Measurements from ENCODE around the gene FHOD3. TPM values are rescaled to one million over a fixed set of nuclear protein-coding genes. Genes with fewer than 3 reads are reported as not detected.
A peak's percentile ranks its signal among the peaks of the same experiment; 100 is the strongest.

The FHOD3 gene
- total RNA-seq, 1 donor from 2014 or later: 8.9 TPM

DNA sequence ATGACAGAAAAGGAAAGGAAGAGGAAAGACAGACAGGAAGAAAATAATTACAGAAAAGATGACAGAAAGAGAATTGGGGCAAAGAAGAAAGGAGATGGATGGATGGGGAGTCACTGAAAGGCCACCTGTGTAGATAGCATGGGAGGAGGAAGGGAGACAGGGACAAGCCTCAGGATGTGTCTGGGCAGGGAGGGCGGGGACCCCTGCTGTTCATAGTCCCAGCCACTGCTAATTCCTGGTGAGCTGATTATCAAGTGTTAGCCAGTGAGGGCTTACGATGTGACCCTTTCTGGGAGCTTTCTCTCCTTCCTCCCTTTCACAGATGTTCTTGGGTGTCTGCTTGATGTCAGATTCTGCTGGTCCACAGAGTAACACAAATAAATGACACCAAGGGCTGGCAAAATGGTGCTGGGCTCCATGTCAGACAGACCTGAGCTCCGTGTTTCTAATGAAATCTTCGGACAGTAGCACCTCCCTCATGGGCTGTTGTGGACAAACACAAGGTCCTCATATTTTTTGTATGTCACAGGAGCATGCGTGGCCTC, 13.6 kb downstream of the FHOD3 start:
- Mint-ChIP-seq H3K27ac (ENCODE audit: unreplicated experiment) (no peak overlapping the region), H3K4me1 (ENCODE audit: low read depth) (peaks cover 45% of the 10 kb centered on the region), H3K4me3 (ENCODE audit: unreplicated experiment) (no peak overlapping the region), H3K9me3 (ENCODE audit: low read depth) (no peaks in the 10 kb centered on the region), H3K36me3 (ENCODE audit: low read depth) (peaks cover 3% of the 10 kb centered on the region), H3K27me3 (ENCODE audit: low read depth) (peaks cover 3% of the 10 kb centered on the region)
- DNase-seq (ENCODE audit: low spot score): no peak
- TF ChIP-seq, protein P1, sequence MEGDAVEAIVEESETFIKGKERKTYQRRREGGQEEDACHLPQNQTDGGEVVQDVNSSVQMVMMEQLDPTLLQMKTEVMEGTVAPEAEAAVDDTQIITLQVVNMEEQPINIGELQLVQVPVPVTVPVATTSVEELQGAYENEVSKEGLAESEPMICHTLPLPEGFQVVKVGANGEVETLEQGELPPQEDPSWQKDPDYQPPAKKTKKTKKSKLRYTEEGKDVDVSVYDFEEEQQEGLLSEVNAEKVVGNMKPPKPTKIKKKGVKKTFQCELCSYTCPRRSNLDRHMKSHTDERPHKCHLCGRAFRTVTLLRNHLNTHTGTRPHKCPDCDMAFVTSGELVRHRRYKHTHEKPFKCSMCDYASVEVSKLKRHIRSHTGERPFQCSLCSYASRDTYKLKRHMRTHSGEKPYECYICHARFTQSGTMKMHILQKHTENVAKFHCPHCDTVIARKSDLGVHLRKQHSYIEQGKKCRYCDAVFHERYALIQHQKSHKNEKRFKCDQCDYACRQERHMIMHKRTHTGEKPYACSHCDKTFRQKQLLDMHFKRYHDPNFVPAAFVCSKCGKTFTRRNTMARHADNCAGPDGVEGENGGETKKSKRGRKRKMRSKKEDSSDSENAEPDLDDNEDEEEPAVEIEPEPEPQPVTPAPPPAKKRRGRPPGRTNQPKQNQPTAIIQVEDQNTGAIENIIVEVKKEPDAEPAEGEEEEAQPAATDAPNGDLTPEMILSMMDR (IDR thresholded peaks at IDR 0.05): no peak

DNA sequence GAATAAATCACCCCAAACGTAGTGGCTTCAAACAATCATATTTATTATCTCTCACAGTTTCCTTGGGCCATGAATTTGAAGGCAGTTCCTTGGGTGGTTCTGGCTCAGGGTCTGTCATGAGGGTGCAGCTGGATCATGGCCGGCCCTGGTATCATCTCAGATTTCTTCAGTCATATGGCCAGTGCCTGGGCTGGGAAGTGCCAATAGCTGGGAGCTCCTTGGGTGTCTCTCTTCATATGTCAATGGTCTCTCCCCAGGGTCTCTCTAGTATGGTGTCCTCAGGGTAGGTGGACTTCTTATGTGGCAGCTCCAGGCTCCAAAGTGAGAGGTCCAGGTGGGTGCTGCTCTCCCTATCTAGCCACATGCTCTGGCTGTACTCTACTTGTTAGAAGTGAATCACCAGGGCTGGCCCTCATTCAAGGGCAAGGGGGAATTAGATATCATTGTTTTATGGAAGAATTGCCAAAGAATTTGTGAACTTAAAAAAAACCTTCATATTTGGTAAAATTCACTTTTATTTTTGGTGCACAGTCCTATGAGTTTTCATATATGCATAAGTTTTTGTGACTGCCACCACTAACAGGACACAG, 15.4 kb downstream of the FHOD3 start:
- no peak overlapping the region for H3K4me3 Mint-ChIP-seq (ENCODE audit: unreplicated experiment)
- H3K27me3 Mint-ChIP-seq (ENCODE audit: low read depth): peaks cover 3% of the 10 kb centered on the region
- peaks cover 46% of the 10 kb centered on the region for H3K4me1 Mint-ChIP-seq (ENCODE audit: low read depth)
- H3K9me3 Mint-ChIP-seq (ENCODE audit: low read depth): no peaks in the 10 kb centered on the region
- DNase-seq (ENCODE audit: low spot score): no peak
- H3K27ac Mint-ChIP-seq (ENCODE audit: unreplicated experiment): no peak overlapping the region
- TF ChIP-seq, protein P1 (IDR thresholded peaks at IDR 0.05): no peak
- peaks cover 3% of the 10 kb centered on the region for H3K36me3 Mint-ChIP-seq (ENCODE audit: low read depth)

DNA sequence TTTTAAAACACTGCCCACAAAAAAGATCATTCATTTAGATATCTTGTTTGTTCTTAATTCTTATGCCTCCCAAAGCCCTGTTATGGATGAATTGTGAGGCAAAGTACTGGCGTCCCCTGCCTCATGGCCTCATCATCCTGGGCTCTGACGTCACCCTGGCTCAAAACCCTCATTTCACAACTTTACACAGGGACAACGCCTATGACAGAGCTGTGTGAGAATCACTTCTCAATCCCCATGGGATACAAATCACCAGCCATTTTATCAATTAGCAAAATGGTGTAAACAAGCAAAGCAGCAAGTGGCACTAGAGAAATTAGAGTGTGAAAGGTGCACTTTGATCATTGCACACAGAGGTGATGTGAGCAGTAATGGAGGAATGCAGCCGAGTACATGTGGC, 16.6 kb downstream of the FHOD3 start:
- Mint-ChIP-seq H3K36me3 (ENCODE audit: low read depth) (peaks cover 13% of the 10 kb centered on the region), H3K27ac (ENCODE audit: unreplicated experiment) (peak overlapping the region; percentile 60), H3K4me3 (ENCODE audit: unreplicated experiment) (no peak overlapping the region), H3K9me3 (ENCODE audit: low read depth) (peaks cover 9% of the 10 kb centered on the region), H3K27me3 (ENCODE audit: low read depth) (peaks cover 3% of the 10 kb centered on the region), H3K4me1 (ENCODE audit: low read depth) (peaks cover 42% of the 10 kb centered on the region)
- TF ChIP-seq, protein P1 (IDR thresholded peaks at IDR 0.05): no peak
- DNase-seq (ENCODE audit: low spot score): no peak

DNA sequence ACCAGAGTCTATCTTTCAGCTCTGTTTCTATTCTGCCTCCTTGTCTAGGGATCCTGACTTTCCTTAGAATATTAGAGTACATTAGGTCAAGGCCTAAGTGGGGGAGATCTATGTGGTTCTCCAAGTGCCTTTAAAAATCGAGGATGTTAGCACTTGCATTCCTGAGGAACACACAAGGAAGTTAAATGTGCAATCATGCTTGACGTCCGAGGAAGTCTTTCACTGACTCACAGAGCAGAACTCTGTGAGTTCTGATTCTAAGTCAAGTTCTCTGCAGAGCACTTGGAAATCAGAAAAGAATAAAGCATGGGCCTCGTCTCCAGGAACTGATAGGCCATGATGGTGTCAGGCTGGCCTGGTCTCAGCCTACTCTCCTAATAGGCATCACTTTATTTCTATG, 17.2 kb downstream of the FHOD3 start:
- Mint-ChIP-seq H3K36me3 (ENCODE audit: low read depth) (peaks cover 20% of the 10 kb centered on the region), H3K4me3 (ENCODE audit: unreplicated experiment) (no peak overlapping the region), H3K9me3 (ENCODE audit: low read depth) (peaks cover 16% of the 10 kb centered on the region), H3K4me1 (ENCODE audit: low read depth) (peaks cover 35% of the 10 kb centered on the region), H3K27ac (ENCODE audit: unreplicated experiment) (peak overlapping the region; percentile 60), H3K27me3 (ENCODE audit: low read depth) (peaks cover 6% of the 10 kb centered on the region)
- TF ChIP-seq, protein P1 (IDR thresholded peaks at IDR 0.05): no peak
- DNase-seq (ENCODE audit: low spot score): no peak

DNA sequence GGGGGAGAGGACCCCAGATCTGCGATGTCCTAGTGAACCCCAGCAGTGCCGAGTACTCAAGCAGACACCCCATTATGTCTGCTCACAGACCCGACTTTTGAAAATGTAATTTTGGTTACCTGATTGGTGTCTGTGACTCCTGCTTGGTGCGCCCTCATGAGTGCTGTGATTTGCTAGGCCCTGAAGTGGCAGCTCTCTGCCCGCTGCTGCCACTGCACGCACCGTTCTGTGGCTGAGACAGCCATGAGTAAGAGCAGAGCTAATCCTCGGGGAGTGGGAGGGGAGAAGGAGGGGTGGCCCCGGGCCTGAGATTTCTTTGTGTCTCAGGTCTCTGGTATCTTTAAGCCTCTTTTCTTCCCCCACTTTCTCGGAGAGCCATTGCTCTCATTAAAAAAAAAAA, 18.2 kb downstream of the FHOD3 start:
- TF ChIP-seq, protein P1 (IDR thresholded peaks at IDR 0.05): no peak
- DNase-seq (ENCODE audit: low spot score): no peak
- peaks cover 20% of the 10 kb centered on the region for H3K36me3 Mint-ChIP-seq (ENCODE audit: low read depth)
- peaks cover 19% of the 10 kb centered on the region for H3K9me3 Mint-ChIP-seq (ENCODE audit: low read depth)
- peaks cover 6% of the 10 kb centered on the region for H3K27me3 Mint-ChIP-seq (ENCODE audit: low read depth)
- no peak overlapping the region for H3K4me3 Mint-ChIP-seq (ENCODE audit: unreplicated experiment)
- peaks cover 27% of the 10 kb centered on the region for H3K4me1 Mint-ChIP-seq (ENCODE audit: low read depth)
- no peak overlapping the region for H3K27ac Mint-ChIP-seq (ENCODE audit: unreplicated experiment)

All from chondrocyte (in vitro differentiated cells).